H54 (cell line): ENCODE measurements around the gene RCOR1.

Experiments used
- DNase-seq: peaks from one replicate; pipeline ENCODE4 v3.0.0; 2011; ENCODE audit warnings: low spot score, mixed read lengths; ENCODE audit not compliant: insufficient read length
- FAIRE-seq: peaks from 3 replicates; lab custom pipeline; 2011; peaks lifted over from hg19 to GRCh38; lab: Jason Lieb, UNC
- POLR2A ChIP-seq: IDR thresholded peaks from 2 replicates; pipeline ENCODE4 v1.6.1; 2011; ENCODE audit warnings: low read depth, mild to moderate bottlenecking, low read length

The RCOR1 gene

GRCh38 chr14:102768223-102769048 lies 176.0 kb downstream of the RCOR1 start:
- TF ChIP-seq POLR2A: no peak
- no peak for FAIRE-seq
- DNase-seq: no peak

- FAIRE-seq: no peak
- DNase-seq: no peak
- TF ChIP-seq POLR2A: no peak
Observed at GRCh38 chr14:102769049-102769327, 176.5 kb downstream of the RCOR1 start.

- DNase-seq: no peak
- FAIRE-seq: no peak
- no peak for TF ChIP-seq POLR2A
Observed at GRCh38 chr14:102770147-102771123, 178.0 kb downstream of the RCOR1 start.

- no peak for TF ChIP-seq POLR2A
- no peak for FAIRE-seq
- no peak for DNase-seq
Observed at GRCh38 chr14:102771144-102771543, 178.7 kb downstream of the RCOR1 start.

GRCh38 chr14:102772781-102773570 lies 180.5 kb downstream of the RCOR1 start:
- FAIRE-seq: no peak
- no peak for TF ChIP-seq POLR2A
- no peak for DNase-seq

- FAIRE-seq (peak; percentile 89), DNase-seq (peak; percentile 82)
- no peak for TF ChIP-seq POLR2A
Observed at GRCh38 chr14:102774391-102775153, 182.1 kb downstream of the RCOR1 start.

GRCh38 chr14:102775855-102776760 lies 183.7 kb downstream of the RCOR1 start:
- TF ChIP-seq POLR2A: no peak
- DNase-seq: peak; percentile 78
- peak; percentile 88 for FAIRE-seq

- TF ChIP-seq POLR2A: peak; percentile 48; the same call in 1 of the 2 replicates
- peak; percentile 90 for DNase-seq
- FAIRE-seq: no peak
Observed at GRCh38 chr14:102776761-102777710, 184.6 kb downstream of the RCOR1 start, which contains the start of gene TRAF3. Gene TRAF3 (plus strand): TSS chr14:102777449. CDS start chr14:102870202, 92,753 bp downstream.

- no peak for FAIRE-seq
- no peak for TF ChIP-seq POLR2A
- no peak for DNase-seq
Observed at GRCh38 chr14:102777711-102778337, 185.4 kb downstream of the RCOR1 start.

- FAIRE-seq: peak; percentile 33
- DNase-seq: no peak
- no peak for TF ChIP-seq POLR2A
Observed at GRCh38 chr14:102778338-102779083, 186.1 kb downstream of the RCOR1 start.

- FAIRE-seq (no peak), DNase-seq (no peak)
- TF ChIP-seq POLR2A: no peak
Observed at GRCh38 chr14:102779084-102779462, 186.6 kb downstream of the RCOR1 start.
